Measurements from ENCODE around the gene TMEM178B.
"Not testable (repeated sequence)": the region's sequence is repeated elsewhere in the genome, so short reads cannot be mapped to it uniquely, and the experiment has no call there.

Gene TMEM178B

DNA sequence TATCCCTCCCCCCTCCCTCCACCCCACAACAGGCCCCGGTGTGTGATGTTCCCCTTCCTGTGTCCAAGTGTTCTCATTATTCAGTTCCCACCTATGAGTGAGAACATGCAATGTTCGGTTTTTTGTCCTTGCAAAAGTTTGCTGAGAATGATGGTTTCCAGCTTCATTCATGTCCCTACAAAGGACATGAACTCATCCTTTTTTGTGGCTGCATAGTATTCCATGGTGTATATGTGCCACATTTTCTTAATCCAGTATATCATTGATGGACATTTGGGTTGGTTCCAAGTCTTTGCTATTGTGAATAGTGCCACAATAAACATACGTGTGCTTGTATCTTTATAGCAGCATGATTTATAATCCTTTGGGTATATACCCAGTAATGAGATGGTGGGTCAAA is 309.5 kb downstream of the TMEM178B start:
- H3K9me3 ChIP-seq (ENCODE audit: control insufficient read depth, insufficient read depth, low read depth, low read length); POLR2A ChIA-PET; H3K27ac ChIP-seq (ENCODE audit: extremely low read depth, low read depth, low read length); H3K36me3 ChIP-seq (ENCODE audit: control insufficient read depth in 2 of 2, insufficient read depth in 1 of 2, low read length in 2 of 2); CTCF ChIA-PET; H3K4me1 ChIP-seq (ENCODE audit: control insufficient read depth, insufficient read depth, low read length); H3K4me3 ChIP-seq (ENCODE audit: low read depth, low read length): not testable (repeated sequence)
- TF ChIP-seq ZNF580 (tag by site-specific recombination; IDR thresholded peaks at IDR 0.05) = peak; percentile 37; the same call in 1 of the 2 replicates
- peak; percentile 57; the same call in 1 of the 2 replicates for TF ChIP-seq ZNF146 (tag by site-specific recombination; IDR thresholded peaks at IDR 0.05)

- ChIA-PET CTCF (interaction anchor here (0.6 kb wide), 1 partner anchor 71 kb away, joined by 3 read pairs; no protein-coding TSS in a partner anchor), POLR2A (no interaction called here)
- Histone ChIP-seq H3K27ac (ENCODE audit: extremely low read depth, low read depth, low read length) (no peak overlapping the region), H3K4me1 (ENCODE audit: control insufficient read depth, insufficient read depth, low read length) (no peaks in the 10 kb centered on the region), H3K36me3 (ENCODE audit: control insufficient read depth in 2 of 2, insufficient read depth in 1 of 2, low read length in 2 of 2) (no peaks in the 10 kb centered on the region), H3K4me3 (ENCODE audit: low read depth, low read length) (no peak overlapping the region), H3K9me3 (ENCODE audit: control insufficient read depth, insufficient read depth, low read depth, low read length) (no peaks in the 10 kb centered on the region)
- no peak for TF ChIP-seq ZNF658 (tag by site-specific recombination; IDR thresholded peaks at IDR 0.05)
- no peak for TF ChIP-seq ZNF311 (tag by site-specific recombination; IDR thresholded peaks at IDR 0.05; ENCODE audit: borderline replicate concordance)
- TF ChIP-seq ZNF37A (tag by site-specific recombination; IDR thresholded peaks at IDR 0.05) = no peak
- TF ChIP-seq ZNF510 (tag by site-specific recombination; IDR thresholded peaks at IDR 0.05; ENCODE audit: insufficient replicate concordance) = no peak
- TF ChIP-seq ZNF600 (tag by site-specific recombination; IDR thresholded peaks at IDR 0.05) = no peak
- no peak for TF ChIP-seq ZNF174 (tag by site-specific recombination; IDR thresholded peaks at IDR 0.05)
- no peak for TF ChIP-seq ZNF350 (tag by site-specific recombination; IDR thresholded peaks at IDR 0.05)
- no peak for TF ChIP-seq ZBTB17 (tag by site-specific recombination; IDR thresholded peaks at IDR 0.05)
- TF ChIP-seq ZNF175 (tag by site-specific recombination; IDR thresholded peaks at IDR 0.05) = no peak
- TF ChIP-seq ZBTB1 (tag by site-specific recombination; IDR thresholded peaks at IDR 0.05) = no peak
- no peak for TF ChIP-seq WT1 (tag by site-specific recombination; IDR thresholded peaks at IDR 0.05)
- no peak for TF ChIP-seq ZNF626 (tag by site-specific recombination; IDR thresholded peaks at IDR 0.05)
- TF ChIP-seq, protein P1, sequence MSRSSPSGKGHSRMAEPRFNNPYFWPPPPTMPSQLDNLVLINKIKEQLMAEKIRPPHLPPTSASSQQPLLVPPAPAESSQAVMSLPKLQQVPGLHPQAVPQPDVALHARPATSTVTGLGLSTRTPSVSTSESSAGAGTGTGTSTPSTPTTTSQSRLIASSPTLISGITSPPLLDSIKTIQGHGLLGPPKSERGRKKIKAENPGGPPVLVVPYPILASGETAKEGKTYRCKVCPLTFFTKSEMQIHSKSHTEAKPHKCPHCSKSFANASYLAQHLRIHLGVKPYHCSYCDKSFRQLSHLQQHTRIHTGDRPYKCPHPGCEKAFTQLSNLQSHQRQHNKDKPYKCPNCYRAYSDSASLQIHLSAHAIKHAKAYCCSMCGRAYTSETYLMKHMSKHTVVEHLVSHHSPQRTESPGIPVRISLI (tag by site-specific recombination; IDR thresholded peaks at IDR 0.05) = no peak
- TF ChIP-seq ZBTB44 (tag by site-specific recombination; IDR thresholded peaks at IDR 0.05) = no peak
- TF ChIP-seq ZNF266 (tag by site-specific recombination; IDR thresholded peaks at IDR 0.05; ENCODE audit: low read depth) = no peak
- TF ChIP-seq, protein P2, sequence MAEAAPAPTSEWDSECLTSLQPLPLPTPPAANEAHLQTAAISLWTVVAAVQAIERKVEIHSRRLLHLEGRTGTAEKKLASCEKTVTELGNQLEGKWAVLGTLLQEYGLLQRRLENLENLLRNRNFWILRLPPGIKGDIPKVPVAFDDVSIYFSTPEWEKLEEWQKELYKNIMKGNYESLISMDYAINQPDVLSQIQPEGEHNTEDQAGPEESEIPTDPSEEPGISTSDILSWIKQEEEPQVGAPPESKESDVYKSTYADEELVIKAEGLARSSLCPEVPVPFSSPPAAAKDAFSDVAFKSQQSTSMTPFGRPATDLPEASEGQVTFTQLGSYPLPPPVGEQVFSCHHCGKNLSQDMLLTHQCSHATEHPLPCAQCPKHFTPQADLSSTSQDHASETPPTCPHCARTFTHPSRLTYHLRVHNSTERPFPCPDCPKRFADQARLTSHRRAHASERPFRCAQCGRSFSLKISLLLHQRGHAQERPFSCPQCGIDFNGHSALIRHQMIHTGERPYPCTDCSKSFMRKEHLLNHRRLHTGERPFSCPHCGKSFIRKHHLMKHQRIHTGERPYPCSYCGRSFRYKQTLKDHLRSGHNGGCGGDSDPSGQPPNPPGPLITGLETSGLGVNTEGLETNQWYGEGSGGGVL (tag by site-specific recombination; IDR thresholded peaks at IDR 0.05) = no peak
- TF ChIP-seq ZNF394 (tag by site-specific recombination; IDR thresholded peaks at IDR 0.05; ENCODE audit: borderline replicate concordance) = no peak
- no peak for TF ChIP-seq ZNF114 (tag by site-specific recombination; IDR thresholded peaks at IDR 0.05)
- no peak for TF ChIP-seq ZNF473 (tag by site-specific recombination; IDR thresholded peaks at IDR 0.05)
Measured at GRCh38 chr7:141386881-141387280, 313.0 kb downstream of the TMEM178B start.
